GM12878 (cell line): Measurements from ENCODE around the gene PTPN14.

ENCODE experiments used
- CBX3 ChIP-seq: fragments of 200-600 bp; sonication (generic); IDR thresholded peaks from 2 replicates; pipeline ENCODE4 v1.6.1; 2016; ENCODE audit warnings: low read depth, borderline replicate concordance
- CHD2 ChIP-seq: IDR thresholded peaks from 2 replicates; pipeline ENCODE4 v1.6.1; 2011; ENCODE audit warnings: low read depth, low read length, improper control_type of control experiment, borderline replicate concordance
- EP300 ChIP-seq, 2 experiments: fragments of 150-350 bp in 1 of 2; IDR thresholded peaks; 2 replicates each; pipeline ENCODE4 v1.6.1; 2011 to 2012; ENCODE audit warnings: low read depth in 2 of 2, low read length in 2 of 2, borderline replicate concordance in 1 of 2, improper control_type of control experiment in 1 of 2, inconsistent platforms in 1 of 2; ENCODE audit not compliant: control insufficient read depth in 1 of 2
- GABPA ChIP-seq: IDR thresholded peaks from 2 replicates; pipeline ENCODE4 v1.6.1; 2014; ENCODE audit warnings: antibody characterized with exemption, low read depth, mild to moderate bottlenecking, inconsistent platforms
- PBX3 ChIP-seq: IDR thresholded peaks from 2 replicates; pipeline ENCODE4 v1.6.1; 2011; ENCODE audit warnings: mild to moderate bottlenecking, low read depth, low read length, moderate library complexity; ENCODE audit not compliant: insufficient replicate concordance
- POLR2A ChIP-seq: IDR thresholded peaks from 2 replicates; pipeline ENCODE4 v1.6.1; 2011; ENCODE audit warnings: low read depth, mild to moderate bottlenecking, low read length
- RBBP5 ChIP-seq: fragments of 200-600 bp; sonication (generic); conservative IDR thresholded peaks from 2 replicates; pipeline ENCODE4 v1.6.1; 2016
- STAT3 ChIP-seq: IDR thresholded peaks from 2 replicates; pipeline ENCODE4 v1.6.1; 2011; ENCODE audit warnings: low read depth, low read length, improper control_type of control experiment
- USF2 ChIP-seq: IDR thresholded peaks from 2 replicates; pipeline ENCODE4 v1.6.1; 2011; ENCODE audit warnings: low read depth, low read length, improper control_type of control experiment, borderline replicate concordance
- TF ChIP-seq, protein P1 (sequence below), 3 experiments: IDR thresholded peaks in 2 of 3; conservative IDR thresholded peaks in 1 of 3; 2 replicates each; pipeline ENCODE4 v1.5.1; 2011; ENCODE audit warnings: low read depth in 3 of 3, low read length in 3 of 3, mild to moderate bottlenecking in 3 of 3, control low read depth in 2 of 3, moderate library complexity in 2 of 3, inconsistent platforms in 1 of 3, mixed read lengths in 1 of 3; ENCODE audit not compliant: control insufficient read depth in 2 of 3, insufficient read depth in 1 of 3; ENCODE audit errors: extremely low read depth in 1 of 3

GRCh38 chr1:214330222-214330621 is 221.2 kb downstream of the PTPN14 start:
- TF ChIP-seq EP300 (IDR thresholded peaks at IDR 0.05; ENCODE audit: borderline replicate concordance in 1 of 2, control insufficient read depth in 1 of 2, low read depth in 2 of 2, low read length in 2 of 2), result no peak
- no peak for TF ChIP-seq POLR2A
- TF ChIP-seq, protein P1, sequence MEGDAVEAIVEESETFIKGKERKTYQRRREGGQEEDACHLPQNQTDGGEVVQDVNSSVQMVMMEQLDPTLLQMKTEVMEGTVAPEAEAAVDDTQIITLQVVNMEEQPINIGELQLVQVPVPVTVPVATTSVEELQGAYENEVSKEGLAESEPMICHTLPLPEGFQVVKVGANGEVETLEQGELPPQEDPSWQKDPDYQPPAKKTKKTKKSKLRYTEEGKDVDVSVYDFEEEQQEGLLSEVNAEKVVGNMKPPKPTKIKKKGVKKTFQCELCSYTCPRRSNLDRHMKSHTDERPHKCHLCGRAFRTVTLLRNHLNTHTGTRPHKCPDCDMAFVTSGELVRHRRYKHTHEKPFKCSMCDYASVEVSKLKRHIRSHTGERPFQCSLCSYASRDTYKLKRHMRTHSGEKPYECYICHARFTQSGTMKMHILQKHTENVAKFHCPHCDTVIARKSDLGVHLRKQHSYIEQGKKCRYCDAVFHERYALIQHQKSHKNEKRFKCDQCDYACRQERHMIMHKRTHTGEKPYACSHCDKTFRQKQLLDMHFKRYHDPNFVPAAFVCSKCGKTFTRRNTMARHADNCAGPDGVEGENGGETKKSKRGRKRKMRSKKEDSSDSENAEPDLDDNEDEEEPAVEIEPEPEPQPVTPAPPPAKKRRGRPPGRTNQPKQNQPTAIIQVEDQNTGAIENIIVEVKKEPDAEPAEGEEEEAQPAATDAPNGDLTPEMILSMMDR (IDR thresholded peaks at IDR 0.05 in 2 of 3, conservative IDR thresholded peaks at IDR 0.05 in 1 of 3; ENCODE audit: control insufficient read depth in 2 of 3, extremely low read depth in 1 of 3, insufficient read depth in 1 of 3, low read depth in 3 of 3, low read length in 3 of 3), result no peak
- TF ChIP-seq USF2, result no peak
- no peak for TF ChIP-seq PBX3
- no peak for TF ChIP-seq STAT3
- TF ChIP-seq CHD2, result no peak
- no peak for TF ChIP-seq GABPA
- TF ChIP-seq RBBP5, result no peak
- TF ChIP-seq CBX3, result no peak
